ENCODE measurements around the gene ZNF697.
A peak's percentile ranks its signal among the peaks of the same experiment; 100 is the strongest.
"Not testable (repeated sequence)": the region's sequence is repeated elsewhere in the genome, so short reads cannot be mapped to it uniquely, and the experiment has no call there.

Gene ZNF697

GRCh38 chr1:119626841-119627240, 21.2 kb downstream of the ZNF697 start:
- DNase-seq = no peak

- no peak for DNase-seq
Observed at GRCh38 chr1:119626011-119626545, 22.0 kb downstream of the ZNF697 start.

GRCh38 chr1:119623678-119624077, 24.4 kb downstream of the ZNF697 start:
- no peak for DNase-seq

GRCh38 chr1:119623193-119623515, 24.9 kb downstream of the ZNF697 start:
- no peak for DNase-seq

- no peak for DNase-seq
Observed at GRCh38 chr1:119622311-119623192, 25.5 kb downstream of the ZNF697 start.

GRCh38 chr1:119621705-119622104, 26.4 kb downstream of the ZNF697 start:
- DNase-seq = no peak

GRCh38 chr1:119617751-119618691, 30.0 kb downstream of the ZNF697 start:
- no peak for DNase-seq

- DNase-seq = not testable (repeated sequence)
Observed at GRCh38 chr1:119616748-119617147, 31.3 kb downstream of the ZNF697 start.

- DNase-seq = not testable (repeated sequence)
Observed at GRCh38 chr1:119615100-119615499, 33.0 kb downstream of the ZNF697 start.

GRCh38 chr1:119613769-119614720, 34.0 kb downstream of the ZNF697 start:
- peak in 3 of 4 experiments; percentile 4 to 20 (median 12) for DNase-seq

- DNase-seq = peak in 1 of 4 experiments; percentile 19
Observed at GRCh38 chr1:119611701-119612113, 36.4 kb downstream of the ZNF697 start.

GRCh38 chr1:119608816-119609215, 39.2 kb downstream of the ZNF697 start:
- not testable (repeated sequence) for DNase-seq

- DNase-seq = not testable (repeated sequence)
Observed at GRCh38 chr1:119607087-119607807, 40.8 kb downstream of the ZNF697 start.

GRCh38 chr1:119606394-119606793, 41.7 kb downstream of the ZNF697 start:
- DNase-seq = no peak

- no peak for DNase-seq
Observed at GRCh38 chr1:119605686-119606085, 42.4 kb downstream of the ZNF697 start.

- not testable (repeated sequence) for DNase-seq
Observed at GRCh38 chr1:119605080-119605479, 43.0 kb downstream of the ZNF697 start.

GRCh38 chr1:119603695-119604094, 44.4 kb downstream of the ZNF697 start:
- no peak for DNase-seq

GRCh38 chr1:119603241-119603640, 44.8 kb downstream of the ZNF697 start:
- DNase-seq = not testable (repeated sequence)

GRCh38 chr1:119602789-119603188, 45.3 kb downstream of the ZNF697 start:
- DNase-seq = not testable (repeated sequence)

GRCh38 chr1:119602169-119602568, 45.9 kb downstream of the ZNF697 start:
- no peak for DNase-seq

- DNase-seq = no peak
Observed at GRCh38 chr1:119600976-119601375, 47.1 kb downstream of the ZNF697 start.

Measured in activated CD4-positive, CD25-positive, alpha-beta regulatory T cell (primary cell).